K562 (cell line): ENCODE data around the gene TBX1. TPM values are rescaled to one million over a fixed set of nuclear protein-coding genes. Genes with fewer than 3 reads are reported as not detected.

ENCODE experiments used
- BRCA1 ChIP-seq, 2 experiments: fragments of 450-650 bp in 1 of 2; sonication (generic) in 1 of 2; formaldehyde crosslinking in 1 of 2; IDR thresholded peaks; 2 replicates each; pipeline versions ENCODE4 v1.5.0 to v1.6.1; 2017 to 2020; ENCODE audit warnings: mild to moderate bottlenecking in 1 of 2, missing genetic modification reagents in 1 of 2
- DDX20 ChIP-seq: fragments of 450-650 bp; IDR thresholded peaks from 2 replicates; pipeline ENCODE4 v1.6.1; 2016; ENCODE audit warnings: missing genetic modification characterization, low read depth, mild to moderate bottlenecking, missing compliant biosample characterization, moderate library complexity
- EGR1 ChIP-seq: fragments of 450-650 bp; conservative IDR thresholded peaks from 2 replicates; pipeline ENCODE4 v1.6.1; 2017; ENCODE audit warnings: mild to moderate bottlenecking
- FOXO4 ChIP-seq: fragments of 450-650 bp; formaldehyde crosslinking; IDR thresholded peaks from 2 replicates; pipeline ENCODE4 v1.4.0; 2020; ENCODE audit warnings: mild to moderate bottlenecking, moderate library complexity
- HNRNPLL ChIP-seq: fragments of 200-400 bp; formaldehyde crosslinking; IDR thresholded peaks from 2 replicates; pipeline ENCODE4 v1.6.1; 2017; ENCODE audit warnings: low read length, low read depth, mild to moderate bottlenecking; ENCODE audit not compliant: poor library complexity, severe bottlenecking
- MTA3 ChIP-seq: fragments of 450-650 bp; formaldehyde crosslinking; IDR thresholded peaks from 2 replicates; pipeline ENCODE4 v1.6.1; 2017; ENCODE audit warnings: mild to moderate bottlenecking, borderline replicate concordance
- MTF1 ChIP-seq: fragments of 250-450 bp; sonication (Bioruptor Pico); IDR thresholded peaks from 2 replicates; pipeline ENCODE4 v1.9.0; 2021; ENCODE audit warnings: moderate library complexity, mild to moderate bottlenecking, inconsistent platforms, borderline replicate concordance
- NFYB ChIP-seq: IDR thresholded peaks from 2 replicates; pipeline ENCODE4 v1.6.1; 2011; ENCODE audit warnings: mild to moderate bottlenecking, moderate library complexity; ENCODE audit not compliant: insufficient read length; ENCODE audit errors: extremely low read depth
- SETDB1 ChIP-seq: IDR thresholded peaks from one replicate; pipeline ENCODE4 v1.6.1; 2012; ENCODE audit warnings: low read length, control low read depth, inconsistent platforms
- SIN3B ChIP-seq: fragments of 450-650 bp; IDR thresholded peaks from 2 replicates; pipeline ENCODE4 v1.6.1; 2017; ENCODE audit warnings: low read depth, mild to moderate bottlenecking, moderate library complexity
- TSC22D4 ChIP-seq: fragments of 450-650 bp; IDR thresholded peaks from 2 replicates; pipeline ENCODE4 v1.6.1; 2016; ENCODE audit warnings: missing genetic modification characterization, missing biosample characterization, control low read depth
- ZNF165 ChIP-seq: fragments of 250-450 bp; sonication (Bioruptor Pico); IDR thresholded peaks from 2 replicates; pipeline ENCODE4 v1.4.0; 2020; ENCODE audit warnings: borderline replicate concordance
- ZNF212 ChIP-seq: fragments of 450-650 bp; formaldehyde crosslinking; IDR thresholded peaks from 2 replicates; pipeline ENCODE4 v1.4.0; 2020; ENCODE audit warnings: mild to moderate bottlenecking
- ZNF592 ChIP-seq: fragments of 450-650 bp; IDR thresholded peaks from 2 replicates; pipeline ENCODE4 v1.6.1; 2017; ENCODE audit warnings: antibody characterized with exemption, mild to moderate bottlenecking
- polyA plus RNA-seq, 8 experiments: library from polyadenylated mRNA; depleted of rRNA in 4 of 8; stranded (reverse) in 5 of 8; unstranded in 3 of 8; fragments of >200 nt; fragmentation: Nextera tagmentation in 2 of 8; fragmentation: Illumina TruSeq in 1 of 8; extraction: Ambion mirVana in 2 of 8; extraction: Trizol in 1 of 8; gene quantifications; 2 replicates each; pipeline versions ENCODE4 v1.2.1 to v1.2.3, GENCODE V29; 2011 to 2014; ENCODE audit warnings: inconsistent platforms in 1 of 8, missing spikeins in 1 of 8
- total RNA-seq, 7 experiments: library from RNA; depleted of rRNA in 6 of 7; stranded (reverse); fragments of >200 nt in 6 of 7; fragmentation: Illumina TruSeq in 2 of 7; extraction: Trizol in 2 of 7; gene quantifications; 2 replicates each; pipeline versions ENCODE4 v1.2.1 to v1.2.3, GENCODE V29; 2011 to 2021; ENCODE audit warnings: low replicate concordance in 1 of 7
- TF ChIP-seq, protein P1 (sequence below): fragments of 450-650 bp; IDR thresholded peaks from 2 replicates; pipeline ENCODE4 v1.6.1; 2018; ENCODE audit not compliant: partially characterized antibody
- TF ChIP-seq, protein P2 (sequence below): fragments of 250-450 bp; sonication (Bioruptor Pico); IDR thresholded peaks from 2 replicates; pipeline ENCODE4 v1.6.1; 2021; ENCODE audit warnings: mild to moderate bottlenecking

The TBX1 gene
- total and polyA plus RNA-seq, 9 of the 15 experiments (the other 6 are each of a cell fraction or from before 2014, with no cell fraction given), result 0.07 to 35.0 (median 3.9) TPM

- TF ChIP-seq, protein P1, sequence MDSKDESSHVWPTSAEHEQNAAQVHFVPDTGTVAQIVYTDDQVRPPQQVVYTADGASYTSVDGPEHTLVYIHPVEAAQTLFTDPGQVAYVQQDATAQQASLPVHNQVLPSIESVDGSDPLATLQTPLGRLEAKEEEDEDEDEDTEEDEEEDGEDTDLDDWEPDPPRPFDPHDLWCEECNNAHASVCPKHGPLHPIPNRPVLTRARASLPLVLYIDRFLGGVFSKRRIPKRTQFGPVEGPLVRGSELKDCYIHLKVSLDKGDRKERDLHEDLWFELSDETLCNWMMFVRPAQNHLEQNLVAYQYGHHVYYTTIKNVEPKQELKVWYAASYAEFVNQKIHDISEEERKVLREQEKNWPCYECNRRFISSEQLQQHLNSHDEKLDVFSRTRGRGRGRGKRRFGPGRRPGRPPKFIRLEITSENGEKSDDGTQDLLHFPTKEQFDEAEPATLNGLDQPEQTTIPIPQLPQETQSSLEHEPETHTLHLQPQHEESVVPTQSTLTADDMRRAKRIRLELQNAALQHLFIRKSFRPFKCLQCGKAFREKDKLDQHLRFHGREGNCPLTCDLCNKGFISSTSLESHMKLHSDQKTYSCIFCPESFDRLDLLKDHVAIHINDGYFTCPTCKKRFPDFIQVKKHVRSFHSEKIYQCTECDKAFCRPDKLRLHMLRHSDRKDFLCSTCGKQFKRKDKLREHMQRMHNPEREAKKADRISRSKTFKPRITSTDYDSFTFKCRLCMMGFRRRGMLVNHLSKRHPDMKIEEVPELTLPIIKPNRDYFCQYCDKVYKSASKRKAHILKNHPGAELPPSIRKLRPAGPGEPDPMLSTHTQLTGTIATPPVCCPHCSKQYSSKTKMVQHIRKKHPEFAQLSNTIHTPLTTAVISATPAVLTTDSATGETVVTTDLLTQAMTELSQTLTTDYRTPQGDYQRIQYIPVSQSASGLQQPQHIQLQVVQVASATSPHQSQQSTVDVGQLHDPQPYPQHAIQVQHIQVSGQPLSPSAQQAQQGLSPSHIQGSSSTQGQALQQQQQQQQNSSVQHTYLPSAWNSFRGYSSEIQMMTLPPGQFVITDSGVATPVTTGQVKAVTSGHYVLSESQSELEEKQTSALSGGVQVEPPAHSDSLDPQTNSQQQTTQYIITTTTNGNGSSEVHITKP, result no peak
- TF ChIP-seq ZNF592, result no peak
- 0 out of 2 replicates have a peak, but pooled peaks have one; percentile 26 for TF ChIP-seq MTA3
- peak; percentile 50 for TF ChIP-seq EGR1
- no peak for TF ChIP-seq DDX20 (tag)
- TF ChIP-seq ZNF165 (CRISPR knock-in tag), result 0 out of 2 replicates have a peak, but pooled peaks have one; percentile 7
- no peak for TF ChIP-seq SIN3B
- no peak for TF ChIP-seq ZNF212 (CRISPR knock-in tag)
- TF ChIP-seq HNRNPLL, result no peak
- no peak for TF ChIP-seq FOXO4 (CRISPR knock-in tag)
- no peak for TF ChIP-seq MTF1 (CRISPR knock-in tag)
- no peak for TF ChIP-seq SETDB1
- no peak for TF ChIP-seq BRCA1 (IDR thresholded peaks at IDR 0.05)
- no peak for TF ChIP-seq BRCA1 (CRISPR knock-in tag; IDR thresholded peaks at IDR 0.05)
- peak; percentile 72; the same call in 1 of the 2 replicates for TF ChIP-seq TSC22D4 (tag)
- TF ChIP-seq NFYB, result no peak
- TF ChIP-seq, protein P2, sequence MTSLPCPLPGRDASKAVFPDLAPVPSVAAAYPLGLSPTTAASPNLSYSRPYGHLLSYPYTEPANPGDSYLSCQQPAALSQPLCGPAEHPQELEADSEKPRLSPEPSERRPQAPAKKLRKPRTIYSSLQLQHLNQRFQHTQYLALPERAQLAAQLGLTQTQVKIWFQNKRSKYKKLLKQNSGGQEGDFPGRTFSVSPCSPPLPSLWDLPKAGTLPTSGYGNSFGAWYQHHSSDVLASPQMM, result no peak
These were observed 1.0 kb upstream of the TBX1 start (continued) for GRCh38 chr22:19759427-19760057.
